ENCODE results near the gene SCO1.

Gene SCO1

DNA sequence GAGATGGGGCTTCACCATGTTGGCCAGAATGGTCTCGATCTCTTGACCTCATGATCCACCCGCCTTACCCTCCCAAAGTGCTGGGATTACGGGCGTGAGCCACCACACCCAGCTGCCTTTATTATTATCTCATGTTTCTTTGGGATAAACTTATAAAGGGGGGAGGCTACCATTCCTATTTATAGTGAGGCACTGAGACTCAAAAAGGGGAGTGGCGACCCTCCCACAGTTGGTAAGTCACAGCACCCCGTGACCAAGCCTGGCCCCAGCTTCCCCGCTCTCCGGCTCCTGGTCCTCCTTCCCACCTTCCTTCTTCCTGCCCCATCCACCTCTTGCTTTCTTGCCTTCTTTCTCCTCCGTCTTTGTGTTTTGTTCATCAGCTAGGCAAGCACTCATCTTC, 45.4 kb downstream of the SCO1 start:
- no peak for DNase-seq

- no peak for DNase-seq
These were observed 47.7 kb downstream of the SCO1 start for GRCh38 chr17:10649602-10650001.

DNA sequence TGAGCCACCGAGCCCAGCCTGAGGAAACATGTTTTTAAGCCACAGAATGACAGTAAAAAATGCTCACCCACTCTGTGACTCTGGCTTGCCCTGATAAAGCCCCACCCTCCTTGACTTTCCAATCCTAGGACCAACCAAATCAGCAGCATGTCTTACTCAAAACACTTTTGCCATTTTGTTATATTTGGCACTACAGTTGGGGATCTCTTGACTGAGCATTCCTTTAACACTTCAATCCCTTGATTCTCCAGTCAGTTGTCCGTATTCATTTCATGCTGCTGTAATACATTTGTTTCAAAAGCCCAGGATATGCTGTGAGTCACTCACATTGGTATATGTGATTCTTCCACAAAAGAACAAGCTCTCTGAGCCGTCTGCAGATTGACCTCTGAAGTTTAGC, 48.4 kb downstream of the SCO1 start:
- DNase-seq: no peak

DNA sequence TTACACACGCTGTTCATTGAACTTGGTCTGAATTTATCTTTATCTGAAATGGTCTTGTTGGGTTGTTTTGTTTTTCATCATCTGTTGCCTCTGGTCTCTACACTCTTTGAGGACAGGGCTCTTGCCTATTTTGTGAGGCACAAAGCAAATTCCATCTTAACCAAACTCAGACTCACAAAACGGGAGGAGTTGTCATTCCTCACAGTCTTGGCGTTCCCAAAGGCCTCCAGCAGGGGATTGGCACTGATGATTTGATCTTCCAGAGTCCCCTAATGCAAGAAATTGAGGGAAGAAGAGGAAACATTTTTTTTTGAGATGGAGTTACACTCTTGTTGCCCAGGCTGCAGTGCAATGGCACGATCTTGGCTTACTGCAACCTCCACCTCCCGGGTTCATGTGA, 49.0 kb downstream of the SCO1 start:
- no peak for DNase-seq

DNA sequence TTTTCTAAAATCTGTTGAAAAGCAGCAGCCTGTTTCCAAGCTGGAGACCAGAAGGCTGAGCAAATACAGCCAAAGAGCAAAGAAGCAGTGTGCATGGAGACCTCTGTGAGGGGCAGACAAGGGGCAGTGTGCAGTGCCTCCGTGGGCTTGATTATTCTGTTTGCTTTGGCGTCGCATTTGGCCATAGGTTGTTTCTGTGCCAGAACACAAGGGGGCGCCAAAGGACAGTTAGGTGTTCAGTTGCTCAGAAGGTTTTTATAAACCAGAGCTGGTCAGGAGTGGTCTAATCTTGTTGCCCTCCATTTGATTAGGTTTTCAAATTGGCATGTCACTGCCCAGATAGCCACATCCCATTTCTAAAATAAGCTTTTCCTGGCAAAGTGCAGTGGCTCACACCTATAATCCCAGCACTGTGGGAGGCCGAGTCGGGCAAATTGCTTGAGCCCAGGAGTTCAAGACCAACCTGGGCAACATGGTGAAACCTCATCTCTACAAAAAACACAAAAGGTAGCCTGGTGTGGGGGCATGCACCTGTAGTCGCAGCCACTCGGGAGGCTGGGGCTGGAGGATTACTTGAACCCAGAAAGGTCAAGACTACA, 50.8 kb downstream of the SCO1 start:
- no peak for DNase-seq

DNA sequence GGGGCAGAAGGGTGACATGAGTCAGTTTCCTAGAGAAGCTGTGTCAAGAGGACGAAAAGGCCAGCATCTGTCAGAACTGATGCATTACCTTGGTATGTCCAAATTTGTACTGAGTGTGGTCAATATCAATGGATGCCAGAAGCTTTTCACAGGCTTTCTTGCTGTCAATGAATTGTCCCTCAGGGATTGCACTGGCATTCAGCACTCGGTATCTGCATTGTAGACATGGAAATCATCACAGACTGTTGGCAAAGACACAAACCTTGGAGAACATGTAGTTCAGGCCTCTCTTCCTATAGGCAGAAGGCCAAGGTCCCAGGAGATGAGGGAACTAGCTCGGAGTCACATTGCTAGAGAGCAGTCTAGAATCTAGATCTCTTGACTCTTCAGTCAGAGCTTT, 56.9 kb downstream of the SCO1 start:
- DNase-seq: no peak

DNA sequence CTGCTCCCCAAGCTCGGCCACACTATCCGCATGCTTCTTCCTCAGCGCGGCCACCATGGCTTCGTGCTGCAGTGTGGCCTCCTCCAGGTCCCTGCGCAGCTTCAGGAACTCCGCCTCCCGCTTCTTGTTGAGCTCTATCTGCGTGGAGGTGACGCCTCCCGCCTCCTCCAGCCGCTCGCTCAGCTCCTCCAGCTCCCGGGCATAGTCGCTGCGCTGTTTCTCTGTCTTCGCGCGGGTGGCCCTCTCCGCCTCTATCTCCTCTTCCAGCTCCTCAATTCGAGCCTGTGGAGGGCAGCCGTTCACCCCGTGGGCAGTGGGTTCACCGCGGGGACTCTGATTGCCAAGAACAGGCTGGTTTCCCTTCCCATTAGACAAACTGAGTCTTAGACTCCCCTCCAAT, 59.2 kb downstream of the SCO1 start:
- DNase-seq: no peak

DNA sequence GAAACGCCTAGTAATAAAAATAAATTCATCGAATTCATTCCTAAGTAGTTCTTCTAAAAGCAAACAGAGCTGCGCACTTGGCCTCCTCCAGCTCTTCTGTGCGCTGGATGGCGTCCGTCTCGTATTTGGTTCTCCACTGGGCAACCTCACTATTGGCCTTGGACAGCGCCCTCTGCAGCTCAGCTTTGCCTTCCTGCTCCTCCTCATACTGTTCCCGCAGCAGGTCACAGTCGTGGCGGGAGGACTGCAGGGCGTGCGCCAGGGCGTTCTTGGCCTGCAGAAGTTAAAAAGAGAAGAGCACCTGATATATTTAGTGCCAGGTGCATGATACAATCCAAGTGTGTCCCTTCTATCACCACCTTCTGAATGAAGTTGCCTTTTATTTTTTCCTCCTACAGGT, 62.0 kb downstream of the SCO1 start:
- no peak for DNase-seq

DNA sequence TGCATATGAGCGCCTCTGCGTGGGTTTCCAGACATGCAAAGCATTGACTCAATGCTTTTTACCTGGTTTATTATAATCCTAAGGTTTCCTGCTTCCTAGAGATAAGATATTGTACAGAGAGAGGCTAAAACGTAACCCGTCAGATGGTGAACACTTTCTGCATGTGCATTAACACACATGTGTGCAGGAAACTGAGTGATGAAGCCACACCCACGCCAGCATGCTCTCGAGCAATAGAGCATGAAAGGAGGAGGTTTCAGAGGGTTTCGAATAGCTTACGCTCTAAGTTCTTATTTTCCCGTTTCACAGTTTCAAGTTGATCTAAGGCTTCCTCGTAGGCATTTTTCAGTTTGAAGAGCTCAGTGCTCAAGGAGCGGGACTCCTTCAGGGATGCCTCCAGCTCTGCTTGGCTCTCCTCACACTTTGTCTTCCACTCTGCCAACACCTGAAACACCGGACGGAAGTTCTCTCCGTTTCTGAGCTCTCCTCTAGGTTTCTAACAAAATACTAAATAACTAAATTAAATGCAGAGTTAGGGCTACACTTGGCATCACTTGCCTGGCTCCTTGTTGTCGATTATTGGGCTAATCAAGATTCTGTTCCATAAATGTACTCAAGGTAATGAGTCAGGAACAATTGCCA, 63.5 kb downstream of the SCO1 start:
- DNase-seq: no peak

GRCh38 chr17:10631701-10632100, 65.6 kb downstream of the SCO1 start:
- DNase-seq: no peak

DNA sequence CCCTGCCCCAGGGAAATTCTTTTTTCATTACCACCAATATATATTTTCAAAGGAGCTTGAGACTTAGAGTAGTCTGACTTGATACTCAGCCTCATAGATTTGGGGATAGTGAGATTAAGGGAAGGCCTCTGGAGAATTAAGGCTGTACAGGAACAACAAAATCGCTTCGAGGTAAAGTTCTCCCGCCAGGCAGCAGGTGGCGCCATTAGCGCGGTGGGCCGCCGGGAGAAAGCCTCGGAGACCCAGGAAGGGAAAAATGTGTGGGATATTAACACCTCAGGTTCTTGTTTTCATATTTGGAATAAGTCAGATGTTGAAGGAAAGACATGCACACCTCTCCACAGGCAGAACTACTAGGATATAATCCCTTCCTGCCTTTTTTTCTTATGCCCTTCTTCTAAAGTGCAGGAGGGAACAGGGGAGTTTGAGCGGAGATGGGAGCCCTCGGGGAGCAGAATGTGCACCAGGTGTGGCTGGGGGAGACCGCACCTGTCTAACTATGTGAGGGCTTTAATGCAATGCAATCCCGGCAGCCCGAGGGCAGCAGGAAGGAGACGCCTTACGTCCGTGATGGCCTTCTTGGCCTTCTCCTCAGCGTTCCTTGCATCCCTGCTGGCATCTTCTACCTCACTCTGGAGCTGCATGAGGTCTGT, 66.2 kb downstream of the SCO1 start:
- no peak for DNase-seq

GRCh38 chr17:10629706-10630105, 67.6 kb downstream of the SCO1 start:
- no peak for DNase-seq

- no peak for DNase-seq
These were observed 68.6 kb downstream of the SCO1 start for GRCh38 chr17:10628756-10629155.

GRCh38 chr17:10626390-10626789, 70.9 kb downstream of the SCO1 start:
- no peak for DNase-seq

DNA sequence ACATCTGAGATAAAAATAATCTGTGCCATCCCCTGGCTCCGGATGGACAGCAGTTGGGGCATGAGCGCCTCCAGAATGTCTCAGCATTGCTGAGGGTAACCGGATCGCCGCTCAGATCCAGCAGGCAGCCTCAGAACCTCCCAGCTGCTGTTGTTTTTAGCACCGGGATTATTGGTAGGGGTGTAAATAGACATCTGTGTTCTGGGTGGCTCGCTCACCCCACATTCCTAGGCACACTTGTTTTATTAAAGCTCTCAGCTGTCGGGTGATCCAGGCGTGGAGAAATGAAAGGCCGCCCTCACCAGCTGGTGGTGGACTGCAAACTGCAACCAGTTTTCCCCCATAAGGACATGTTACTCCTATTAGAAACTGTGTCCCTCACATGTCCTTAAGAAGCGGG, 72.4 kb downstream of the SCO1 start:
- no peak for DNase-seq

- DNase-seq: no peak
These were observed 73.5 kb downstream of the SCO1 start for GRCh38 chr17:10623737-10624338.

DNA sequence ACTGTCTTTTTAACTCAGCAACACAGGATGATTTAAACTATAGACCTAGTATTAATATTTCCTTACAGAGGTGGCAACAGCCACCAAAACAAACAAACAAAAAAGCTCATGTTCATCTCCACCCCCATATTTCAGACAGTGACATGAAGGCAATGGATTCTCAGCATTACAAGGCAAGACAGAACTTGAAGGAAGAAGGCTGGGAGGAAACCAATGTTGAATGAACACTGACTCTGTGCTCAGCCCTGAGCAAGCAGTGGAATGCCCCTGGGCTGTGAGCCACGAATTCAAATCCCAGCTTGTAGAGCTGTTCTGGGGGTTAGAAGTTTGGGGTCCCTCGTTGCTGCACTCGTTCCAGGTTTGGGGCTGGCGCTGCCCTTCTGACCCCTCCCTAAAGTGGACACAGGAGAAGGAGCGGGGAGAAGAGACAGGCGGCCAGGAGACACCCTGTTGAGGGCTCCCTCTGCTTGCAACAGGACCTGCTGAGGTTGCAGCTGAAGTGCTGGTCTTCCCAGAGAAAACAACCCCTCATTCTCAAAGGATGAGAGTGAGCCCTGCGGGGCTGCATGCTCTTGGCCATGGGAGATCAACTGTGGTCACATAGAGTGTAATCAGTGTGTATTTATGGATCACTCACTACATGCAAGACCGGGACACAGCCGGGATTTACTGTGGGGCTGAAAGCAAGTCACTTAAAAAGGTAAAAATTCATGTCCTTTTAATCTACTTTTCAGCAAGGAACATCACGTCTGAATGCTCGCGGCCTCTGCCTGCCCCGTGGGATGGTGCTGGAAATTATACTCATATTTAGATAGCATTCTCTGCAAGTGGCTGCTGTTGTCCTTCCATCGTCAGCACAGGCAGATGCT, 74.5 kb downstream of the SCO1 start:
- no peak for DNase-seq
